Measurements from ENCODE around the gene PTPRCAP. TPM values are rescaled to one million over a fixed set of nuclear protein-coding genes. Genes with fewer than 3 reads are reported as not detected.
A peak's percentile ranks its signal among the peaks of the same experiment; 100 is the strongest.
"Not testable (repeated sequence)": the region's sequence is repeated elsewhere in the genome, so short reads cannot be mapped to it uniquely, and the experiment has no call there.

The PTPRCAP gene
- total RNA-seq: 100 to 1,000 TPM; 351 to 371 TPM

DNA sequence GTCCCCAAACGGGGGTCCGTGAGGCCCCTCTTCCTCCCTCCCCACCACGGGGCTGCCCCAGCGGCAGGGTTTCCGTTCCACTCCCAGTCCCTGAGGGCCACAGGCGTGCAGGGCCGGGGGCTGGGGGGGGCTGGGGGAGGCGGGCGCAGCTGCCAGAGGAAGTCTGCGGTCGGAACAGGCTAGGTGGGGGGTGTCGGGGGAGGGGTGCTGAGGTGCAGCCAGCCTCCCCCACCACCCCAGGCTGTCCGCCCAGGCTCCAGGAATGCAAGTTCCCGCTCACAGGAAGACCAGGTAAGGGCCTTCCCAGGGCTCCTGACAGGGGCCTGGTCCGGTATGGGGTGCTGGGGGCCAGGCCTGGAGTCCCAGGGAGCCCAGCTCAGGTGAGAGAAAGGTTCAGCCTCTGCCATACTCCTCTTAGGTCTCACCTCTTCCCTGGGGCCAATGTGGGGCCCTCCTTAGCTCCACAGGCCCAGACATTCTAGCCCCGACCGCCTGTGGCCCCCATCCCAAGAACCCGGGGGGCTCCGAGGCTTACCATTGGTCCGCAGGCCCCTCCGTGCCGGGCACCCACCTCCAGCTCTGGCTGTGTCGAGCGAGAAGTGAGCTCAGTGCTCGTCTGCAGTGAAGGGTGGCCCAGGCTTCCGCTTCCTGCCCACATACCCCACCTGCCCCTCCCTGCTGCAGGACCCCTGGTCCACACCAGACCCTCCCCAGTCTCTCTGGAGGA is at the start of gene PTPRCAP:
TSS of gene PTPRCAP (minus strand) at position 601 of the 727 bp plus-strand sequence. CDS start at position 538, 63 bp downstream.
- DNase-seq (peak; percentile 85), ATAC-seq (ENCODE audit: low read depth) (peak; percentile 46)
- peaks cover 30% of the 10 kb centered on the region for H3K36me3 Mint-ChIP-seq
- H3K4me1 Mint-ChIP-seq: peaks cover 40% of the 10 kb centered on the region
- no peaks in the 10 kb centered on the region for H3K27me3 Mint-ChIP-seq
- peak within 1 kb of the TSS; percentile 98 for H3K4me3 Mint-ChIP-seq
- H3K9me3 Mint-ChIP-seq: no peaks in the 10 kb centered on the region
- H3K27ac Mint-ChIP-seq: peak within 1 kb of the TSS; percentile 96
- POLR2A ChIA-PET: interaction anchor here (0.6 to 16.3 kb wide), 30 partner anchors 8 to 212 kb away, joined by 3 to 491 read pairs (median 8); partner anchors contain the start of genes AIP, ANKRD13D, CABP4 and CARNS1

DNA sequence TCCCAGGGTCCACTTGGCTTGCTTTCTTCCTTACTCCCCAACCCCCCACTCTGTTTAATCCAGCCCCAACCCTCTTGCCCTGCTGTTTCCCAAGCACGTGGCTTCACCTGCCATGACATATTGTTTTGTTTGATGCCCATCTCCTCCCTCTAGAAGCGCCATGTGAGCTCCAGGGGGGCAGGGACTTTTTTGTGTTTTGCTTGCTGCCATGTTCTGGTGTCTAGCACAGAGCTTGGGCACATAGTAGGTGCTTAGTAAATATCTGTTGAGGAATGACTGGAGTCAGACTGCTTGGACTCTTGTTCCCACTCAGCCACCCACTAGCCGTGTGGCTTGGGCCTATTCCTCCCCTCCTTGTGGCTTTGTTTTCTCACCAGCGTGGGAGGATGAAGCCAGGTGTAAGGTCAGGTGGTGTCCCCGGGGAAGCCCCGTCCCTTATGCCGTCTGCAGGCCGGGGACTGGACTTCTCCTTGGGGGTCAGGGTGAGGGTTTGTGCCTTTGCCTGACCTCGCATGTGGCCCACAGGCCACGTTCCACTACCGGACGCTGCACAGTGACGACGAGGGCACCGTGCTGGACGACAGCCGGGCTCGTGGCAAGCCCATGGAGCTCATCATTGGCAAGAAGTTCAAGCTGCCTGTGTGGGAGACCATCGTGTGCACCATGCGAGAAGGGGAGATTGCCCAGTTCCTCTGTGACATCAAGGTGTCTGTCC is 49.2 kb upstream of the PTPRCAP start:
- Mint-ChIP-seq H3K4me3 (peak overlapping the region; percentile 93), H3K27ac (peak overlapping the region; percentile 95), H3K4me1 (peaks cover 57% of the 10 kb centered on the region), H3K9me3 (no peaks in the 10 kb centered on the region), H3K36me3 (peaks cover 25% of the 10 kb centered on the region), H3K27me3 (no peaks in the 10 kb centered on the region)
- POLR2A ChIA-PET: interaction anchor here (0.7 to 5.5 kb wide), 12 partner anchors 10 to 95 kb away, joined by 3 to 94 read pairs (median 16); partner anchors contain the start of genes PITPNM1, PPP1CA, PTPRCAP and RAD9A
- ATAC-seq (ENCODE audit: low read depth) (no peak), DNase-seq (no peak)

DNA sequence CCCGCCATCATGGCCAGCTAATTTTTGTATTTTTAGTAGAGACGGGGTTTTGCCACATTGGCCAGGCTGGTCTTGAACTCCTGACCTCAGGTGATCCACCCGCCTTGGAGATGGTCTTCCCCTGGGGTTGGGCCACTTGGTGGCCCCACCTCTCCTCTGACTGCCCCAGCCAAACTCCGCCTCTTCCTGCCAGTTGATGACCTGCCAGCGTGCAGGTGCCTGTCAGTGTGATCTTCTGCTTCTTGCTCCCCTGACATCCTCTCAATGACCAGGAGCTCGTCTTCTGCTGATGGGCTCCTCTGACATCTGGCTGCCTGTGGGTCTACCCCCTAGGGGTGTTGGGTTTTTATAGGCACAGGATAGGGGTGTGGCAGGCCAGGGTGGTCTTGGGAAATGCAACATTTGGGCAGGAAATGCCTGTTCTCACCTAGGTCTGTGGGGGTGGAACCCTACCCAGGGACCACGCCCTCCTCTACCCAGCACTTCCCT is 48.4 kb upstream of the PTPRCAP start:
- DNase-seq (peak; percentile 75), ATAC-seq (ENCODE audit: low read depth) (peak; percentile 5)
- H3K27ac Mint-ChIP-seq: peak overlapping the region; percentile 95
- not testable (repeated sequence) for H3K27me3 Mint-ChIP-seq, H3K9me3 Mint-ChIP-seq
- peak overlapping the region; percentile 93 for H3K4me3 Mint-ChIP-seq
- H3K36me3 Mint-ChIP-seq: peaks cover 25% of the 10 kb centered on the region
- POLR2A ChIA-PET: interaction anchor here (0.5 to 5.5 kb wide), 16 partner anchors 9 to 1595 kb away, joined by 3 to 94 read pairs (median 4); partner anchors contain the start of genes CCDC85B, PITPNM1, PPP1CA and PTPRCAP
- peaks cover 57% of the 10 kb centered on the region for H3K4me1 Mint-ChIP-seq

GRCh38 chr11:67484847-67485311 is 47.4 kb upstream of the PTPRCAP start:
- DNase-seq (peak; percentile 69), ATAC-seq (ENCODE audit: low read depth) (peak; percentile 6)
- Mint-ChIP-seq H3K9me3 (no peaks in the 10 kb centered on the region), H3K27me3 (no peaks in the 10 kb centered on the region), H3K4me3 (peak overlapping the region; percentile 93), H3K4me1 (peaks cover 57% of the 10 kb centered on the region), H3K36me3 (peaks cover 25% of the 10 kb centered on the region), H3K27ac (peak overlapping the region; percentile 100)
- POLR2A ChIA-PET: interaction anchor here (0.5 to 5.5 kb wide), 16 partner anchors 16 to 1594 kb away, joined by 3 to 94 read pairs (median 5); partner anchors contain the start of genes CCDC85B, PITPNM1, PPP1CA and PTPRCAP

- Mint-ChIP-seq H3K36me3 (peaks cover 21% of the 10 kb centered on the region), H3K4me1 (peaks cover 53% of the 10 kb centered on the region), H3K9me3 (no peaks in the 10 kb centered on the region), H3K27ac (peak overlapping the region; percentile 100), H3K27me3 (no peaks in the 10 kb centered on the region), H3K4me3 (peak overlapping the region; percentile 93)
- ATAC-seq (ENCODE audit: low read depth) (peak; percentile 31), DNase-seq (peak; percentile 58)
- POLR2A ChIA-PET: interaction anchor here (0.5 to 5.5 kb wide), 20 partner anchors 9 to 1069 kb away, joined by 3 to 94 read pairs (median 5); partner anchors contain the start of genes CDK2AP2, CLCF1, PITPNM1 and PPP1CA
These were observed 46.6 kb upstream of the PTPRCAP start for GRCh38 chr11:67483831-67484665.

- DNase-seq (peak; percentile 94), ATAC-seq (ENCODE audit: low read depth) (peak; percentile 81)
- Mint-ChIP-seq H3K4me1 (peaks cover 47% of the 10 kb centered on the region), H3K9me3 (no peaks in the 10 kb centered on the region), H3K36me3 (peaks cover 16% of the 10 kb centered on the region), H3K27ac (peak within 1 kb of the TSS; percentile 100), H3K4me3 (peak within 1 kb of the TSS; percentile 93), H3K27me3 (peaks cover under 1% of the 10 kb centered on the region)
- POLR2A ChIA-PET: interaction anchor here (0.6 to 5.5 kb wide), 23 partner anchors 8 to 195 kb away, joined by 3 to 94 read pairs (median 5); partner anchors contain the start of genes CDK2AP2, CORO1B, PITPNM1 and POLD4
These were observed 45.6 kb upstream of the PTPRCAP start, which contains the start of gene AIP for GRCh38 chr11:67482827-67483798. AIP (plus strand) TSS chr11:67483026; CDS start chr11:67483159, 133 bp downstream.

- H3K27ac Mint-ChIP-seq: peak overlapping the region; percentile 100
- peaks cover 41% of the 10 kb centered on the region for H3K4me1 Mint-ChIP-seq
- POLR2A ChIA-PET: interaction anchor here (0.6 to 5.5 kb wide), 21 partner anchors 9 to 129 kb away, joined by 3 to 94 read pairs (median 5); partner anchors contain the start of genes CDK2AP2, CORO1B, PITPNM1 and POLD4
- DNase-seq: no peak
- ATAC-seq (ENCODE audit: low read depth): peak; percentile 0
- H3K4me3 Mint-ChIP-seq: peak overlapping the region; percentile 93
- H3K9me3 Mint-ChIP-seq: no peaks in the 10 kb centered on the region
- peaks cover 4% of the 10 kb centered on the region for H3K27me3 Mint-ChIP-seq
- H3K36me3 Mint-ChIP-seq: peaks cover 8% of the 10 kb centered on the region
These were observed 44.9 kb upstream of the PTPRCAP start for GRCh38 chr11:67482275-67482826.

GRCh38 chr11:67477344-67478050 is 40.0 kb upstream of the PTPRCAP start:
- not testable (repeated sequence) for H3K36me3 Mint-ChIP-seq; ATAC-seq (ENCODE audit: low read depth); H3K4me3 Mint-ChIP-seq; H3K4me1 Mint-ChIP-seq; DNase-seq; H3K9me3 Mint-ChIP-seq; H3K27ac Mint-ChIP-seq; H3K27me3 Mint-ChIP-seq
- POLR2A ChIA-PET: interaction anchor here (0.6 kb wide), 1 partner anchor 95 kb away, joined by 3 read pairs; no protein-coding TSS in a partner anchor

DNA sequence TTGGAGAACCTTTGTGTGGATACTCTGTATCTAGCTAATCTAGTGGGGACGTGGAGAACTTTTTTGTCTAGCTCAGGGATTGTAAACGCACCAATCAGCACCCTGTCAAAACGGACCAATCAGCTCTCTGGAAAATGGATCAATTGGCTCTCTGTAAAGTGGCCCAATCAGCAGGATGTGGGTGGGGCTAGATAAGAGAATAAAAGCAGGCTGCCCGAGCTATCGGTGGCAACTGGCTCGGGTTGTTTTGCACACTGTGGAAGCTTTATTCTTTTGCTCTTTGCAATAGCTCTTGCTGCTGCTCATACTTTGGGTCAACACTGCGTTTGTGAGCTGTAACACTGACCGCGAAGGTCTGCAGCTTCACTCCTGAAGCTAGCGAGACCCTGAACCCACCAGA is 39.2 kb upstream of the PTPRCAP start:
- not testable (repeated sequence) for ATAC-seq (ENCODE audit: low read depth); H3K4me3 Mint-ChIP-seq; H3K9me3 Mint-ChIP-seq; H3K4me1 Mint-ChIP-seq; H3K27ac Mint-ChIP-seq; H3K36me3 Mint-ChIP-seq; H3K27me3 Mint-ChIP-seq; DNase-seq
- POLR2A ChIA-PET: interaction anchor here (0.7 to 1.2 kb wide), 3 partner anchors 9 to 68 kb away, joined by 3 to 4 read pairs (median 3); no protein-coding TSS in a partner anchor

DNA sequence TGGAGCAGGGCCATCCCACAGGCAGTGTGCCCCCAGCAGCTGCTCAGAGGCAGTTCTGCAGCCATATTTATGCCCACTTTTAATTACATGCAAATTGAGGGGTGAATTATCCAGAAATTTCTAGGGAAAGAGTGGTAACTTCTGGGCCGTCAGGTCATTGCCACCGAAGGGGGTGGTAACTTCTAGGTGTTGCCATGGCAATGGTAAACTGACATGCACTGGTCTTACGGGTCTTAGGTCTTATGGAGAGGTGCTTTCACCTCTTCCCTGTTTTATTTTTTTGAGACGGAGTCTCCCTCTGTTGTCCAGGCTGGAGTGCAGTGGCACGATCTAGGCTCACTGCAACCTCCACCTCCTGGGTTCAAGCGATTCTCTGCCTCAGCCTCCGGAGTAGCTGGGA is 35.4 kb upstream of the PTPRCAP start:
- ATAC-seq (ENCODE audit: low read depth) (no peak), DNase-seq (no peak)
- H3K27ac Mint-ChIP-seq: no peak overlapping the region
- no peaks in the 10 kb centered on the region for H3K9me3 Mint-ChIP-seq
- no peaks in the 10 kb centered on the region for H3K36me3 Mint-ChIP-seq
- H3K4me1 Mint-ChIP-seq: peaks cover 3% of the 10 kb centered on the region
- POLR2A ChIA-PET: interaction anchor here (1.6 kb wide), 1 partner anchor 64 kb away, joined by 5 read pairs; no protein-coding TSS in a partner anchor
- peaks cover 3% of the 10 kb centered on the region for H3K27me3 Mint-ChIP-seq
- no peak overlapping the region for H3K4me3 Mint-ChIP-seq
